Hepatocyte (in vitro differentiated cells): Measurements from ENCODE around the gene CRACR2B. TPM values are rescaled to one million over a fixed set of nuclear protein-coding genes. Genes with fewer than 3 reads are reported as not detected.

Experiments
- DNase-seq: peaks from one replicate; pipeline ENCODE4 v3.0.0-alpha.2; 2016; ENCODE audit warnings: low spot score
- H2AFZ ChIP-seq: fragments of 200-600 bp; sonication (generic); 2 replicates; pipeline ENCODE4 v1.6.0; 2016; ENCODE audit warnings: antibody characterized with exemption, mild to moderate bottlenecking
- H3K27ac ChIP-seq: fragments of 200-600 bp; sonication (generic); 2 replicates; pipeline ENCODE4 v1.5.1; 2016; ENCODE audit warnings: mild to moderate bottlenecking
- H3K27me3 ChIP-seq: fragments of 200-600 bp; sonication (generic); 2 replicates; pipeline ENCODE4 v1.6.1; 2016
- H3K36me3 ChIP-seq: fragments of 200-600 bp; sonication (generic); replicated peaks from 2 replicates; pipeline ENCODE4 v1.5.1; 2016; ENCODE audit warnings: low read depth; ENCODE audit not compliant: insufficient read depth
- H3K4me1 ChIP-seq: fragments of 200-600 bp; sonication (generic); 2 replicates; pipeline ENCODE4 v1.5.1; 2016; ENCODE audit warnings: mild to moderate bottlenecking, moderate library complexity; ENCODE audit not compliant: insufficient read depth
- H3K4me2 ChIP-seq: fragments of 200-600 bp; sonication (generic); 2 replicates; pipeline ENCODE4 v1.6.0; 2016
- H3K4me3 ChIP-seq: fragments of 200-600 bp; sonication (generic); 2 replicates; pipeline ENCODE4 v1.5.1; 2016; ENCODE audit warnings: mild to moderate bottlenecking
- H3K79me2 ChIP-seq: fragments of 200-600 bp; sonication (generic); 2 replicates; pipeline ENCODE4 v1.6.0; 2017; ENCODE audit warnings: mild to moderate bottlenecking
- H3K9me2 ChIP-seq: fragments of 200-600 bp; sonication (generic); replicated peaks from 2 replicates; pipeline ENCODE4 v1.6.0; 2017; ENCODE audit warnings: mild to moderate bottlenecking; ENCODE audit not compliant: insufficient read depth
- H3K9me3 ChIP-seq: fragments of 200-600 bp; sonication (generic); 2 replicates; pipeline ENCODE4 v1.5.1; 2016; ENCODE audit warnings: low read depth, mild to moderate bottlenecking
- H4K20me1 ChIP-seq: fragments of 200-600 bp; sonication (generic); 2 replicates; pipeline ENCODE4 v1.6.0; 2016; ENCODE audit warnings: mild to moderate bottlenecking; ENCODE audit not compliant: insufficient read depth, poor library complexity, severe bottlenecking
- CTCF ChIP-seq: fragments of 200-600 bp; sonication (generic); IDR thresholded peaks from 2 replicates; pipeline ENCODE4 v1.5.1; 2016; ENCODE audit warnings: antibody characterized with exemption, mild to moderate bottlenecking; ENCODE audit not compliant: poor library complexity
- EZH2 ChIP-seq: fragments of 200-600 bp; sonication (generic); IDR thresholded peaks from 2 replicates; pipeline ENCODE4 v1.6.1; 2016; ENCODE audit warnings: antibody characterized with exemption, mild to moderate bottlenecking, borderline replicate concordance
- EZH2phosphoT487 ChIP-seq: fragments of 200-600 bp; sonication (generic); IDR thresholded peaks from one replicate; pipeline ENCODE4 v1.6.1; 2018; ENCODE audit warnings: antibody characterized with exemption, mild to moderate bottlenecking, low read depth, moderate library complexity; ENCODE audit not compliant: unreplicated experiment, severe bottlenecking
- WGBS: methylation state at CpG from one replicate; pipeline ENCODE4 v1.1.6; 2016; ENCODE audit warnings: low lambda C conversion rate; ENCODE audit errors: missing lambda C conversion rate; 5-methylcytosine and 5-hydroxymethylcytosine counted together
- polyA plus RNA-seq: library from polyadenylated mRNA; unstranded; fragments of >200 nt; fragmentation: Nextera tagmentation; extraction: Ambion mirVana; gene quantifications from 2 replicates; pipeline ENCODE4 v1.2.1, GENCODE V29; 2016
- total RNA-seq: library from RNA; depleted of rRNA; stranded (reverse); fragments of >200 nt; gene quantifications from 2 replicates; pipeline ENCODE4 v1.2.3, GENCODE V29; 2014

The CRACR2B gene
- total and polyA plus RNA-seq, 2 experiments from 2014 or later: 9.7 to 33.2 TPM

GRCh38 chr11:792535-792821 is 35.2 kb upstream of the CRACR2B start:
- no peak for DNase-seq
- TF ChIP-seq EZH2phosphoT487 (no peak), CTCF (no peak), EZH2 (no peak)
- Histone ChIP-seq H3K4me3 (no peak overlapping the region), H4K20me1 (no peaks in the 10 kb centered on the region), H3K9me2 (no peaks in the 10 kb centered on the region), H3K27ac (no peak overlapping the region), H3K4me2 (no peak overlapping the region), H3K4me1 (peaks cover 19% of the 10 kb centered on the region), H3K79me2 (peaks cover 6% of the 10 kb centered on the region), H3K27me3 (no peaks in the 10 kb centered on the region), H3K9me3 (no peaks in the 10 kb centered on the region), H2AFZ (no peak overlapping the region), H3K36me3 (no peaks in the 10 kb centered on the region)
- WGBS: 100% methylated on average over 1 of the region's 15 CpGs

DNA sequence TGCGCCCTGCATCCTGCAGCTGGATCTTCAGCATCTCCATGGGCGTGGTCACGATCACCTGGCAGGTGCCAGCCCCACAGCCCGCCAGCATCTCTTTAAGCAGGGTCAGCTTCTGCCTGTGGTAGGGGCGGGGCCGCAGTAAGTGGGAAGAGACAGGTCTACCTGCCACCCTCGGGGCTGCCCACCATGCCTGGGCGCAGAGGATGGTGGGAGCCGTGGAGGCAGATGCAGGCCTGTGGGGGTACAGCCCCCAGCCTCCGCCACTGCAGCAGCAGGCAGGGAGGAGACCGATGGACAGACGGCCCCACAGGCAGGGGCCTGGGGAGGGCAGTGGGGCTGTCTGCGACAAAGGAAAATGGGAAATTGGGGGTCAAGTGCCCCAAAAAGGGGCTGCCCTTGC is 34.8 kb upstream of the CRACR2B start:
- Histone ChIP-seq H3K27ac (no peak overlapping the region), H3K4me2 (no peak overlapping the region), H3K27me3 (no peaks in the 10 kb centered on the region), H3K9me3 (no peaks in the 10 kb centered on the region), H2AFZ (no peak overlapping the region), H3K4me3 (no peak overlapping the region), H3K9me2 (no peaks in the 10 kb centered on the region), H3K4me1 (peaks cover 19% of the 10 kb centered on the region), H3K36me3 (no peaks in the 10 kb centered on the region), H3K79me2 (peaks cover 6% of the 10 kb centered on the region), H4K20me1 (no peaks in the 10 kb centered on the region)
- WGBS: 97% methylated on average over 12 of the region's 13 CpGs
- no peak for TF ChIP-seq EZH2
- TF ChIP-seq CTCF: no peak
- TF ChIP-seq EZH2phosphoT487: no peak
- no peak for DNase-seq

DNA sequence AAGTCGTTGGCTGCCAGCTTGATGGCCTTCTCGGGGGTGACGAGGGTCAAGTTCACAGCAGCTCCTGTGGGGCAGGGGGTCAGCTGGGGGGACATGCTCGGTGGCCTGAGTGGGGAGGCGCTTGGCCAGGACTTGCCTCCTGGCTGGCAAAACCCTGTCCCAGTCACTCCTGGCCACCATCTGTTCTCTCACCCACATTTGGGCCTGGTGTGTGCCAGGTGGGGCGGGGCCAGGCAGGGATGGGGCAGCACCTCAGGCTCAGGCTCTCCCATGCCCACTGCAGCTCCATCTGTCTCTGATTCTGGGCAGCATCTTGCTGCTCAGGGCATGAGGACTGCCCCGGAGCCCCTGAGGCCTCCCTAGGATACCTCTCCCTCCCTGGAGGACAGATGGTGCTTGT is 34.2 kb upstream of the CRACR2B start:
- Histone ChIP-seq H3K9me3 (no peaks in the 10 kb centered on the region), H3K36me3 (no peaks in the 10 kb centered on the region), H3K4me2 (no peak overlapping the region), H2AFZ (no peak overlapping the region), H3K4me3 (no peak overlapping the region), H4K20me1 (no peaks in the 10 kb centered on the region), H3K27me3 (no peaks in the 10 kb centered on the region), H3K79me2 (peaks cover 6% of the 10 kb centered on the region), H3K27ac (no peak overlapping the region), H3K9me2 (no peaks in the 10 kb centered on the region), H3K4me1 (peaks cover 23% of the 10 kb centered on the region)
- 96% methylated on average over 6 of the region's 7 CpGs for WGBS
- TF ChIP-seq CTCF: no peak
- TF ChIP-seq EZH2phosphoT487: no peak
- no peak for TF ChIP-seq EZH2
- no peak for DNase-seq
